Stromal cell of bone marrow (primary cell): ENCODE data around the gene SUCLA2.
"Not testable (repeated sequence)": the region's sequence is repeated elsewhere in the genome, so short reads cannot be mapped to it uniquely, and the experiment has no call there.

Source experiments
- DNase-seq: peaks from one replicate; pipeline ENCODE4 v3.0.0-alpha.2; 2012; ENCODE audit warnings: low read depth

The SUCLA2 gene

DNA sequence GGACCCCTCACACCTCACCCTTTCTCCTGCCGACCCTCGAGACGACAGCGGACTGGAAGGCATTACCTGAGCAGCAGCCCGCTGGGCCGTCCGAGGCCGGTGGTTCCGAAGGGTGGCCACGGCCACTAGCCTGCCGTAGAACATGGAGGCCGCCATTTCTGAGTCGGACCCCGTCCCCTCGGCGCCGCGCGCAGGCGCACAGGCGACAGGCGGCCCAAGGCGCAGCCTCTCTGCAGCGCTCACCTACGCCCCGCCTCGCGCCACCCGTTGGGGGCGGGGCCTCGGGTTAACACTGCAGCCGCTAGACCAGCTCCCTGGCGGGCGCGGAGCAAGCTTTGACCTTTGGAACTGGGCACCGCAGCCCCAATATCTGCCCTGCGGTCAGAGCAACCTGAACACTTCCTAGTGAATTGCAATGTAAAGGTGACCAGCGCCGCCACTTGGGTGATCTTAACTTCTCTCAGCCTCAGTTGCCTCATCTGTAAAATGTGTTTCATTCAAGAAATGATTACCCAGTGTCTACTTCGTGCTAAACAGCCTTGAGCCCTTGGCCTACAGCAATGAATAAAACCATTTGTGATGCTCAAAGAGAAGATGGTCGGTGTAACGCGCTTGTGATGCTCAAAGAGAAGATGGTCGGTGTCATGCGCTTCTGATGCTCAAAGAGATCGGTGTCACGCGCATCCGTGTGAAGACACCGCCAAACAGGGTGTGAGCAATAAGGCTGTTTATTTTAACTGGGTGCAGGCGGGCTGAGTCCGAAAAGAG is at the start of gene SUCLA2:
Gene SUCLA2, minus strand, starts transcription at position 160 of the 768 bp plus-strand sequence. Its CDS starts 4 bp downstream, at position 156.
- peak; percentile 76 for DNase-seq

DNA sequence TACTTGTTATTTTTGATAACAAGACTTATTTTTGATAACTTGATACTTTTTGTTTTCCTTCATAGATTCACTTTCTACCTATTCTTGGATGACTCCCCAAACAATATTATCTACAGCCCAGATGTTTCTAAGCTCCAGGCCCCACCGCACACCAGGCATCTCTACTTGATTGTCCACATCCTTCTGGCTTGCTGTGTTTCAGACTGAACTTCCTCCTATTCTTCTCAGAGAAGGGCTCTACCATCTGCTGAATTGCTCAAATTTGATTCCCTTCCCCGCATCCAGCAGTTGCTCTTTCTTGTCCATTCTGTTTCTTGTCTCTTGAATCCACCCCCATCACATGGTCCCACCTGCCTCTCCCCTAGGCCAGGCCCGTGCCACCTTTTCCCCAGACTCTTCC is 49.5 kb upstream of the SUCLA2 start:
- no peak for DNase-seq

DNA sequence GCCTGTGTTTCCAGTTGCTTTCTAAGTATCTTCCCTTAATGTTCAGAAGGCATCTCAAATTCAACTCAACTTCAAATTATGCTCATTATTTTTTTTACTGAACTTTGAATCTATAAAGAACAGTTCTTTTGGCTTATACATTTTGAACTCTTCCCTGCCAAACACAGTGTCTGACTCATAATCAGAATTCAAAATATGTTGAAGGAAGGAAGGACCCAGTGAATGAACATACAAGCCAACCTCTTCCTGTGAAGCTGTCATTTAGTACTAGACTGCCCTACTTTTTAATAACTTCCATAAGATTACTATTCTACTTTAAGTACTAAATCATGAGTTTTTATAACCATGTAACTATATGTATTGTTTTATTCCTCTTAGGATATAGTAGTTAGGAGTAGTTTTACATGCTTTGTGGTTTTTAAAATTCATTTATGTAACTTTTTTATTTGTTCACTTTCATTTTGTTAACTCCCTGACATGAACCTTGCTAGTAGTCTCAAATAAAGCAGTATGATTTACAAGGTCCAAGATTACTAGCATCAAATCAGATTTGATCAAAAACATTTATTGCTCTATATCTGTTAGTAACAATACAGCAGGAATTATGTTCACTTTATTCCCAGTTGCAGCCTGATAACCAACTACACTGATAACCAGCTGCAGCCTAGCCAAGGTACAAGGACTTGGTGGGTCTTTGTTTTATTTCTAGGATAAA is 42.9 kb upstream of the SUCLA2 start:
- DNase-seq = peak; percentile 45

DNA sequence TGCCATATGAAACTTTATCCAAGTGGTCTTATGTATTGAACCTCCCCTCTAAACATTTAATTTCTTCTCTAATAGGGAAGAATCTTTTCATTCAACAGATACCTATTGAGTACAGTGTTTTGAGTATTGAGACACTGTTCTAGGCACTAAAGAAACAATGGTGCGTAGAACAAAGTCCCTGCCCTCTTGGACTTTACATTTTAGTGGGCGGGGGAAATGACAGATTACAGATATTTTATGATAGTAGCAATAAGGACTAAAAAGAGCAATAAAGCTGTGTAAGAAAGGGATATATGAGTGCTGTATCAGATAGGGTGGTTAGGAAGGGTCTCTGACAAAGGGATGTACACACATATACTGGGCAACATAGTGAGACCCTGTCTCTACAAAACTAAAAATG is 41.8 kb upstream of the SUCLA2 start:
- DNase-seq = no peak

DNA sequence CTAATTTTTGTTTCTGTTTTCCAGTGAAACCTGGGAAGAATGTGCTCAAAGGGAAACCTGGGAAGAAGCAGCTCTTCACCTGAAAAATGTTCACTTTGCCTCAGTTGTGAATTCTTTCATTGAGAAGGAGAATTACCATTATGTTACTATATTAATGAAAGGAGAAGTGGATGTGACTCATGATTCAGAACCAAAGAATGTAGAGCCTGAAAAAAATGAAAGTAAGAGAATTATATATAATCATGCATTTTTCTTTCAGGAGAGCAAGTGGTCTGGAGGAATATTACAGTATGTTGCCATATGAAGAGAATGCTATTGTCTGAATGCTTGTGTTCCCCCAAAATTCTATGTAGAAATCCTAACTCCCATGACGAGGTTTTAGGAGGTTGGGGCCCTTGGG is 39.8 kb upstream of the SUCLA2 start:
- DNase-seq = no peak

DNA sequence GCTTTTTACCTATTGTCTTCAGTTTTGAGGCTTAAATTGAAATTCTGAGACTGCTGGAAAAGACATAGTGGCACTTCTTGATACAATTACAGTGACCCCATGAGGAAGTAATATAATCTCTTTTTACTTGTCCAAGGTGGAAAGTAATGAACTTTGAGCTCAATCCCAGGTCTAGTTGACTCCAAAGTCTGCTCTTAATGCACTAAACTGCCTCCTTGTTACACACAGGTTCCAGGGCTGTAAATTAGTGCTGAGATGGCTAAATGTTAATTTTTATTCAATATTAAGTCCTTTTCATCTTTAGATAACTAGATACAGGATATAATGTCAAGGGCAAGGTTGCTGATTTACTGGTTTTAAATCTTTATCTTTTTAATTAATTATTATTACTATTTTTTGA is 39.0 kb upstream of the SUCLA2 start:
- DNase-seq = no peak

DNA sequence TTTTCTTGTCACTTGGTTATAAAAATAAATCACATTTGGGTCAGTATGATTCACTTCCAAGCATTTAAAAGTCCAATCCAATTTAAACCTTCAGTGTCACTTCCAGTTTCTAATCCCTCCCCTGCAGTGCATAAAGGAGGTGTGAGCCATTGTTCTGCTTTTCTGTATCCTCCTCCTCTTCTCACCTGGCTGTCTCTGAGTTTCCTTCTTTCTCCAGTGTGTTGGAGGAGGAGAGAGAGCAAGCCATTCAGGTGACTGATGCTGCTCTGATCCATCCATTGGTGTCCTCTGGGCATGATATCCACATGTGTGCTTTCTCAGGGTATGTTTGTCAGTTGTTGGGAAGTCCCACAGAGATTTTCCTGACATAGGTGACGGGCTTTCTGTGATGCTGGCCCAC is 37.7 kb upstream of the SUCLA2 start:
- DNase-seq = no peak

DNA sequence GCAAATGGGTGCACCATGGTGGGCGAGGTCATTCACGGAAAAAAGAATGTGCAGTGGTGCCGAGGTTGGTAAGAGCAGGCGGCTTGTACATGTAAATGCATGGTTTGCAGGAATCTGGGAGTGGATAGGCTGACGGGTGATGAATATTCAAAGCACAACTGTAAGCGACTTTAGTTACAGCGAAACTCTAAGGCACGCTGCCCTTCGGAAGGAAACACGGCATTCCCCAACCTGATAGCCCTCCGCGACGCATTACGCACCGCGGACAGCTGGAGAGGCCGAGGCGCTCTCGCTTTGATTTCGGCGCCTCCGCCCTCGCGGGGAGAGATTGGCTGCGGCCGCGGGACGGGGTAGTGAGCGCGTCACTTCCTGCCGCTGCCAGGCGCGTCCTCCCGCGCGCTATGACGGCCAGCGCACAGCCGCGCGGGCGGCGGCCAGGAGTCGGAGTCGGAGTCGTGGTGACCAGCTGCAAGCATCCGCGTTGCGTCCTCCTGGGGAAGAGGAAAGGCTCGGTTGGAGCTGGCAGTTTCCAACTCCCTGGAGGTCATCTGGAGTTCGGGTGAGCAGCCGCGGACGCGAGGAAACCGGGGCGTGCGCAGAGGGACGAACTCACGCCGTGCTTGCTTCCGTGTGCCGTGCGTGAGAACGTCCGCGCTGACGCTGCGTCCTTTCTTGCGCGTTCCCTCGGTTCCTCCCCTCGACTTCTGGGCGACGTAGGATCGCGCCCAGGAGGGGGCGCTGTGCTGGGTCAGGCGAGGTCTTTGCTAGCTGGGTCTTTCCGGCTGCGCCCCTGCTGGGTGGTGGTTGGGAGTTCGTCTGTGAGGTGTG is 36.5 kb upstream of the SUCLA2 start, which contains the start of gene NUDT15:
Gene NUDT15, plus strand, starts transcription at position 381 of the 828 bp plus-strand sequence. Its CDS starts 21 bp downstream, at position 402.
- peak; percentile 91 for DNase-seq

DNA sequence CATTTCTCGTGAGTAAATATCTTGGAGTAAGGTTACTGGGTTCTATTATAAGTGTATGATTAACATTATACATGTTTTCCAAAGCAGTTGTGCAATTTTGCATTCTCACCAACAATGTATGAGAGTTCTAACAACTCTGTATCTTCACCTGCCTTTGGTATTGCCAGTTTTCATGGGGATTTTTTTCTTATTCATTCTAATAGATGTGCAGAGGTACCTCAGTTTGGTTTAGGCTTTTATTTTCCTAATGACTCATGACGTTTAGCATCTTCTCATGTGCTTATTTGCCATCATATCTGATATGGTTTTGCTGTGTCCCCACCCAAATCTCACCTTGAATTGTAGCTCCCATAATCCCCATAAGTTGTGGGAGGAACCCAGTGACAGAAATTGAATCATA is 28.8 kb upstream of the SUCLA2 start:
- DNase-seq = no peak

DNA sequence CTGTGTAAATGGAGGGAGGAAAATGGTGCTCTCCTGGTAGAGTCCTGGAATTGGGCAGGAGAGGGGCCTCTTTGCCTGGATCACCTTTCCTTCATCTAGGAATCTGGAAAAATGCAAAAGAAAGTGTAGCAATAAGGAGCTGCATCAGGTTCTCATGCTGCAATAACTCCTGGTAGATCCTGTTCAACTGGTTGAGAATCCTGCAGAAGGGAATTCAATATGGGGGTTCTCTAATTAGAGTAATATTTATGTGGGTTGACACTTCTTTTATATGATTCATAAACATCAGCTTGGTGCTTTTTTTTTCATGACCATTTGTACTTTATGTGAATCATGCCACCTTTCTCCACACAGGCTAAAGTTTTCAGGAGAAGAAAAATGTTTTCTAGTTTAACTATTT is 27.0 kb upstream of the SUCLA2 start:
- DNase-seq = no peak

DNA sequence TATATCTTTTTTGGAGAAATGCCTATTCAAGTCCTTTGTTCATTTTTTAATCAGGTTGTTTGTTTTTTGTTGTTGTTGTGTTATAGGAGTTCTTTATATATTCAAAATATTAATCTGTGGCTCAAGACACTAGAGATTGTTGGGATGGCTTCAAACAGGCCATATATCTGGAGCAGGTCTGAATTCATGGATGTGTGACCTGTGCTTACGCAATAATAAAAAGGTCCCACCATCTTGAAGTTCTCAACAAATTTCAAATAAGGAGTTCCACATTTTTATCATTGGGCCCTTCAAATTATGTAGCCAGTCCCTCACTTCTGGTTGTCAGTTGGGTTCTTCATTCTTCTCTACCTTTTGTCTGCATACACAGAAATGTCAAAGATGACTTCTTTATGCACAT is 18.7 kb upstream of the SUCLA2 start:
- DNase-seq = no peak

DNA sequence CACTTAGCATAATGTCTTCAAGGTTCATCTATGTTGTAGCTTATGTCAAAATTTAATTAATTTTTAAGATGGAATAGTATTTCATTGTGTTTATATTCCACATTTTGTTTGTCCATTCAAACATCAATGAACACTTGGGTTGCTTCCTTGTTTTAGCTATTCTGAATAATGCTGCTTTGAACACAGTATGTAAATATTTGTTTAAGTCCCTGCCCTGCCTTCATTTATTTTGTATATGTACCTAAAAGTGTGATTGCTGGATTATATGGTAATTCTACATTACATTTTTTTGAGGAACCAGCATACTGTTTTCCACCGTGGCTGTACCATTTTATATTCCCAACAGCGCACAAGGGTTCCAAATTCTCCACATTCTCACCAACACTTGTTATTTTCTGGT is 17.6 kb upstream of the SUCLA2 start:
- DNase-seq = no peak

DNA sequence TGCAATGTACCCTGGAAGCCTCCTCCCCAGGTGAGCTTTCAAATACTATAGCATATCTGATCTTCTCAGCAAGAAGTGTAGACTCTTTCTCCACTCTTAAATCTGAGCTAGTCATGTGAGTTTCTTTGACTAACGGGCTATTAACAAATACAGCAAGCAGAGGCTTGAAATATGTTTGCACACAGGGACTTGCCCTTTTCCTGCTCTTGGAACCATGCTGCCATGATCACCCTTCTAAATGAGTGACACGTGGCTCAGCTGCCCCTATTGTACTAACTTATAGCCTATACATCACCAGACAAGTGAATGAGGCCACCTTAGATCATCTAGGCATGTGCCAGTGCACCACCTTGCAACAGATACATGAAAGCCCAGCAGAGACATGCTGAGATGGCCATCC is 13.3 kb upstream of the SUCLA2 start:
- DNase-seq = no peak

DNA sequence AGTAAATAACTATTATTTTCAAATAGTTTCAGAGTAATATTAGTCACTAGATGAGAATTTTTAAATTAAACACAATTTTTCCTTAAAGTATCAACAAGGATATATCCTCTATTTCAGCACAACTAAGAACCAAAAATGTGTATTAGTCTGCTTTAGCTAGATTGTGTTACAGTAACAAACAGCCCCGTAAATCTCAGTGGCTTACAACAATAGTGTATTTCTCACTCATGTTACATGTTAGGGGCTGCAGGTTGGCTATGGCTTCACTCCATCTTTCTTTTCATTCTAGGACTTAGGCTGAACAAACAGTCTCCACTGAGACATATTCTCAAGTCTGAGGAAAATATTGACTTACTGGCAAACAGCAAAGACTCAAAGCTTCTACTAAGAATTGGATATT is 11.6 kb upstream of the SUCLA2 start:
- no peak for DNase-seq

DNA sequence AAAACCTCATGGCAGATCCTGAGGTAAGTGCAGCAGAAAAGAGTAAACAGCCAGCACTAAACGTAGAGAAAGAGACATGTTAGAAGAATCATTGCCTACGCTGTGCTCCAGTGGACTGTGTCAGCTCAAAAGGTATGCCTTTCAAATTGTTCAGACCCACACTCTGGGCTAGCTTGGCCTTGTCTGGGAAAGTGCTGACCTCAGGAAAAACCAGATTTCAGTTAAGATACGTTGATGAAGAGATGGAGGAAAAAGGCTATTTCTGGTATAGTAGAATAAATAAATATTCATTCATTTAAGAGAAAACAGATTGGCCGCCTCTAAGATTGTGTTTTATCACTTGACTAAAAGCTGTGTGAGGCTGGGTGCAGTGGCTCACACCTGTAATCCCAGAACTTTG is 9.6 kb upstream of the SUCLA2 start:
- no peak for DNase-seq

DNA sequence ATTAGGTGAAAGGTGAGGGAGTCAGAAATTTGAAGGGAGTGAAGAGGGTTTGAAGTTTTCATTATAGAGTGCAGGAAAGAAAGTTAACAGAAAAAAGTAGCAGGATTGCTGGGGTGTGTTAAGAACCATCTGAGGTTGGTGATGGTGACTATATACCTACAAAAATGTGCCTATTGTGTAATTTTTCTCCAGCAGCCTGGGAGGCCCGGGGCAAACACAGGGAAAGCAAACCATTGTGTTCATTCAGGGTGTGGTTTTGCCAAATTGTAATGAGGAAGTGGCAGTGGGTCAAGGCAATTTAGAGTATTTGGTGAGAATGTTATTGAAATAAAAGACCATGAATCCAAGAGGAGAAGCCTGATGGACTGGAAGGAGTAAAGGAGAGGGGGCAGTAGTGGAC is 8.2 kb upstream of the SUCLA2 start:
- DNase-seq = peak; percentile 57

DNA sequence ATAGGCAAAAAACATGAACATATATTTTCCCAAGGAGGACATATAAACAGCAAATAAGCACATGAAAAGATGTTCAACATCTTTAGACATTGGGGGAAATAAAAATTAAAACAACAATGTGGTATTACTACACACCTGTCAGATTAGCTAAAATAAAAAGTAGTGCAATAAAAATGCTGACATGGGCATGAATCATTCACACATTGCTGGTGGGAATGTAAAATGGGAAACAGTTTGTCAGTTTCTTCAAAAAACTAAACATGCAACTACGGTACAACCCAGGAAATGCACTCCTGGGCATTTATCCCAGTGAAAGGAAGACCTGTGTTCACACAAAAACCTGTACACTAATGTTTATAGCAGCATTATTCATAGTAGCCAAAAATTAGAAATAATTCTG is 5.3 kb upstream of the SUCLA2 start:
- DNase-seq = no peak

DNA sequence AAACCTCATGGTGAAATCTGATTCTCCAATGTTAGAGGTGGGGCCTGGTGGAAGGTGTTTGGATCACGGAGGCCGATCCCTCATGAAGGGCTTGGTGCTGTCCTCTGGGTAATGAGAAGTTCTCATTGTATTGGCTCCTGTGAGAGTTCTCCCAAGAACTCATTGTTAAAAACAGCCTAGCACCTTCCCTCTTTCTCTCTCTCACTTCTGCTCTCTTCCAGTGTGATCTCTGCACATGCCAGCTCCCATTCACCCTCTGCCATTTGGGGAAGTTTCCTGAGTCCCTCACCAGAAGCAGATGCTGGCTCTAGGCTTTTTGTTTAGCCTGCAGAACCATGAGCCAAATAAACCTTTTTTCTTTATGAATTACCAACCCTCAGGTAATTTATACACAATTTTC is 3.1 kb upstream of the SUCLA2 start:
- no peak for DNase-seq

DNA sequence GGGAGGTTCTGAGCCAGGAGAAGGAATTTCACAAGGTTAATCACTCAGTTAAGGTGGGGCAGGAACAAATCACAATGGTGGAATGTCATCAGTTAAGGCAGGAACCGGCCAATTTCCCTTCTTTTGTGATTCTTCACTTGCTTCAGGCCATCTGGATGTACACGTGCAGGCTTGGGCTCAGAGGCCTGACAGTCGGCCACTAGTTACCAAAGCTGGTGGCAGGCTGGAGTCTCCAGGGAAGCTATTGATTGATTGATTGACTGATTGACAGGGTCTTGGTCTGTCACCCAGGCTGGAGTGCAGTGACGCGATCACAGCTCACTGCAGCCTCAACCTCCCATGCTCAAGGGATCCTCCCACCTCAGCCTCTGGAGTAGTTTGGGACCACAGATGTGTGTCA is 926 bp upstream of the SUCLA2 start:
- not testable (repeated sequence) for DNase-seq

DNA sequence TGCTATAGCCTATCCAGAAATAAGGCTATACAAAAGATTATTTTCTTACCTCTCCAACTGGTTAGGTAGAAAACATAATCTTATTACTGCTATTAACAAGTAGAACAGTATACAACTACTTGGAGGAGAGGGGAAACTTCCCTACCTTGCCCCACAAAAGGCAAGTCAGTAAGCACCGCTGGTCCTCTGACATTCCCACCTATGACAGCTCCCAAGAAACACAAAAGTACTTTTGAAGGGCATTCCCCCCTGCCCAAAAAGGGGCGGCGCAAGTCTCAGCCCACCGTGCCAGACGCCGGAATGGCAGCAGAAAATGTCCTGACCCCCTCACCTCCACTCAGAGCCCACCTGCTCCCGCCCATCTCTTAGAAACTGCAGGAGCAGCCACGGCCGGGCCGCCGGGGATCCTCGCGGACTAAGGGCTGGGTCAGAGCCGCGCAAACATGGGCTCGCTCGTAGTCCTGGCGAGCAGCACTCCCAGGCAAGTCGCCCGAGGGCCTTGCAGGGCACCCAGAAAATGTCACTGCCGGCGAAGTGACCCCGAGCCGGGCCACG is 437 bp downstream of the SUCLA2 start:
- no peak for DNase-seq

DNA sequence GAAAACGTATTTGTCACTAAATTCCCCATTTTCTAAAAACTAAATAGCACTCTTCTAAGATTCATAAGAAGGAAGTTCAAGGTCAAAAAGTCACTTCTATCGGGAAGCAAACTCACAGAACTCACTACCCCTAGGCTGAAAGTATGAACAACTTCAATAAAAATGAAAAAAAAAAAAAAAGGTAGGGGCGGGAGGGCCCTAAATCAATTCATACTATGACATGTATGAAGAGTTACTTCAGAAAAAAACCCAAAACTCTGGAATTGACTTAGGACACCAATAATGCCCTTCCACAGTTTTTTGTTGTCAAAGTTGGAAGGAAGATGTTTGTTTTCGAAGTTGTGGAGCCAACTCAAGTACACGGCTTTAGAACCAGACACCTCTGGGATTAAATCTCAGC is 1.1 kb downstream of the SUCLA2 start:
- no peak for DNase-seq

DNA sequence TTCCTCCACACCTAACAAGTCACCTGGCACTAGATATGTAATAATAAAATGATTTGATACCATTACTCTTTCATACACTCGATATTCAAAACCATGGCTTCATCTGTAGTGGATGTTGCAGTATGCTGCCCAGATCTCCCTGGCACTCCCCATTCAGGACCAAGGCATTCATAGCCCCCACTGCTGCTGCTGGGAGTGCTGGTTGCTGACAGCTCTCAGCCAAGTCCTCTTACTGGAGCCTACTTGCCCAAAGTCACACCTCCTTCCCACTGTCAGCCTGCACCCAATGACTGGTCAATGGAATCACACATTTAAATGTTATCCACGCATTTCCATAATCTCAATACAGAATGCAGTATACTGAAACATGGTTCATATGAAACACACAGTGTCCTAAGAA is 3.7 kb downstream of the SUCLA2 start:
- no peak for DNase-seq
